SJSA1 (cell line): ENCODE data around the gene NTNG1. TPM values are rescaled to one million over a fixed set of nuclear protein-coding genes. Genes with fewer than 3 reads are reported as not detected.
"Not testable (repeated sequence)": the region's sequence is repeated elsewhere in the genome, so short reads cannot be mapped to it uniquely, and the experiment has no call there.

ENCODE experiments used
- DNase-seq, 2 experiments: peaks; one replicate each; pipeline ENCODE4 v3.0.0-alpha.2; 2015 to 2020; ENCODE audit warnings: low spot score in 2 of 2, low read depth in 1 of 2
- H3K27ac ChIP-seq: fragments of 250-450 bp; sonication (Bioruptor Pico); 2 replicates; pipeline ENCODE4 v1.5.1; 2020; ENCODE audit warnings: mild to moderate bottlenecking, moderate library complexity
- H3K27me3 ChIP-seq: fragments of 250-450 bp; sonication (Bioruptor Pico); replicated peaks from 2 replicates; pipeline ENCODE4 v1.5.1; 2020; ENCODE audit warnings: mild to moderate bottlenecking, moderate library complexity
- H3K36me3 ChIP-seq: fragments of 250-450 bp; sonication (Bioruptor Pico); 2 replicates; pipeline ENCODE4 v1.5.1; 2020; ENCODE audit warnings: mild to moderate bottlenecking
- H3K4me1 ChIP-seq: fragments of 250-450 bp; sonication (Bioruptor Pico); replicated peaks from 2 replicates; pipeline ENCODE4 v1.6.1; 2021; ENCODE audit warnings: mild to moderate bottlenecking
- H3K4me3 ChIP-seq: fragments of 250-450 bp; sonication (Bioruptor Pico); 2 replicates; pipeline ENCODE4 v1.5.1; 2020; ENCODE audit warnings: mild to moderate bottlenecking
- H3K9me3 ChIP-seq: fragments of 250-450 bp; sonication (Bioruptor Pico); replicated peaks from 2 replicates; pipeline ENCODE4 v1.5.1; 2020; ENCODE audit warnings: mild to moderate bottlenecking
- total RNA-seq: library from RNA; depleted of rRNA; stranded (reverse); fragments of >200 nt; shearing (Covaris generic); gene quantifications from 2 replicates; pipeline ENCODE4 v1.2.3, GENCODE V29; 2014; rRNA removed

The NTNG1 gene
- not detected in 2 replicates for total RNA-seq

DNA sequence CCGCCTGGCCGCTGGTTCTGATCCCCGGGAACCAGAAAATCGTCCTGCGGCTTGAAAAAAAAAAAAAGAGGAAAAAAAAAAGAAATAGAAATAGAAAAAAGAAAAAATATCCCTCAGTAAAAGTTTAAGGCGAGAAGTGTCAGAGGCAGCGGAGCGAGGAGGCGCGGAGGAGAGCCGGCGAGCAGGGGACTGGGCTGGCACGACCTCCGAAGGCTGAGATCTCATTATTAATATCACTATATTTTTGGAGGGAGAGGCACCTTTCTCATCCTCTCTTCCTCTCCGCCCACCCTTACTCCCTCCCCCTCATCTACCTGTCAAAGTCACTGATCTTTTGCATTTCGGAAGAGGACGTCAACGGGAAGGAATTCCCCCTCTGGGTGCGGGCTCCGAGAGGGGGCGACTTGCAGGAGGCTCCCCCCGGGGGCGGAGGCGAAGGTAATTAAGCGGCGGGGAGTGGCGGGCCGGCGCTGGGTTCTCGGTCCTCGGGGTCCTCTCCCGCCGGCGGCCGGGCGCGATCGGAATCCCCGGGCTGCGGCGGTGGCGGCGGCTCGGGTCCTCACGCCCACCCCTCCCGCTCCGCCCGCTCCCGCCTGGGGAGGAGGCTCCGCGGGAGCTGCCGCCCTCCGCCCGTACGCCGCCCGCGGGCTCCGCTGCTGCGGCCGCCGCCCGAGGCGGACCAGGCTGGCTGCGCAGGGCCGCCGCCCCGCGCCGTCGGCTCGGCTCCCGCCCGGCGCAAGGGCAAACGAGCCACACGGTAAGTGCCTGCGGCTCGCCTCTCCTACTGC, at the start of gene NTNG1:
NTNG1 (plus strand) TSS at position 337 of the 788 bp plus-strand sequence.
- Histone ChIP-seq H3K27me3 (peaks cover 46% of the 10 kb centered on the region), H3K4me3 (peak within 1 kb of the TSS; percentile 17), H3K9me3 (no peaks in the 10 kb centered on the region), H3K36me3 (no peaks in the 10 kb centered on the region), H3K4me1 (peaks cover 14% of the 10 kb centered on the region), H3K27ac (no peak within 1 kb of the TSS)
- peak in 1 of 2 experiments; percentile 4 for DNase-seq

DNA sequence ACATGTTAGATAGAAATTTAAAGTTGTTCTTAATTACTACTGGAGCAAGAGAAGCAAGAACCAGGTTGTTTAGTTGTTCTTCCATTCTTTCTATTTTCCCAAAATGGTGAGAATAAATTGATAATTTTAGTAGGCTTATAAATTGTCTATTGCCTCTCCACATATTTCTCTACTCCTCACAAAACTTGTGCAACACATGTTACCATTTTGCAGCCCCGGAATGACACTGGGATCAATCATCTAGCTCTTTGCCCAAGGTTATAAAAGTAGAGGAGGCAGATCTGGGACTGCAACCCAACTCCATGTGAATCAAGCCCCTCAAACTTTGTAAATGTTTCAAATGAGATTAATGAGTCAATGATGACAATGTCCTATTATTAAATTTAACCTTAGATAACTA, 49.4 kb upstream of the NTNG1 start:
- no peak overlapping the region for H3K4me3 ChIP-seq
- no peak overlapping the region for H3K27ac ChIP-seq
- H3K9me3 ChIP-seq = no peaks in the 10 kb centered on the region
- H3K27me3 ChIP-seq = no peaks in the 10 kb centered on the region
- no peak for DNase-seq
- no peaks in the 10 kb centered on the region for H3K4me1 ChIP-seq
- H3K36me3 ChIP-seq = no peaks in the 10 kb centered on the region

DNA sequence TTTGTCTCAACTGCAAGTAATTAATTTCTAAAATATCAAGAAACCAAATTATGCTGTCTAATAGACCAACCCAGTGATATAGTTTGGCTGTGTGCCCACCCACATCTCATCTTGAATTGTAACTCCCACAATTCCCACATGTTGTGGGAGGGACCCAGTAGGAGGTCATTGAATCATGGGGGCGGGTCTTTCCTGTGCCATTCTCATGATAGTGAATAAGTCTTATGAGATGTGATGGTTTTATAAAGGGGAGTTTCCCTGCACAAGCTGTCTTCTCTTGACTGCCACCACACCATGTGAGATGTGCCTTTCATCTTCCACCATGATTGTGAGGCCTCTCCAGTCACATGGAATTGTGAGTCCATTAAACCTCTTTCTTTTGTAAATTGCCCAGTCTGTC, 47.4 kb upstream of the NTNG1 start:
- not testable (repeated sequence) for H3K36me3 ChIP-seq, H3K27ac ChIP-seq, H3K4me1 ChIP-seq, H3K9me3 ChIP-seq, H3K27me3 ChIP-seq, H3K4me3 ChIP-seq, DNase-seq

DNA sequence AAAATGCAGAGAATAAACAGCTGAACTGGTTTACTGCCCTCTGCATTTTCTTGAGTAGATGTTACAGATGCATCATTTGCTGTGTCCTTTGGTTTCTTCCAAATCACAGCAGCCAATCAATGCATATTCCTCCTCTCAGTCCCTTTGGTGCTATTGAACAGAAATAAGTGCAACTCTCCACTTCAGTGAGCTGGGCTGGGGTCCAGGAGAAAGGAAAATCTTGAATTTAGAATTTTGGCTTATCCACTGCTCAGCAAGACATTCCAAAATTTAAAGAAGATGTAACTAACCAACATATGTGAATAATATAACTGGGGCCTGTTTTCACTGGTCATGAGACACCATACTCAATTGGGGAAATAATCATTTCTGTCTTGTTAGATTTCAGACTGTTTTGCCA, 45.2 kb upstream of the NTNG1 start:
- no peak overlapping the region for H3K27ac ChIP-seq
- no peaks in the 10 kb centered on the region for H3K9me3 ChIP-seq
- no peaks in the 10 kb centered on the region for H3K27me3 ChIP-seq
- no peak overlapping the region for H3K4me3 ChIP-seq
- H3K4me1 ChIP-seq = no peaks in the 10 kb centered on the region
- no peaks in the 10 kb centered on the region for H3K36me3 ChIP-seq
- DNase-seq = no peak

DNA sequence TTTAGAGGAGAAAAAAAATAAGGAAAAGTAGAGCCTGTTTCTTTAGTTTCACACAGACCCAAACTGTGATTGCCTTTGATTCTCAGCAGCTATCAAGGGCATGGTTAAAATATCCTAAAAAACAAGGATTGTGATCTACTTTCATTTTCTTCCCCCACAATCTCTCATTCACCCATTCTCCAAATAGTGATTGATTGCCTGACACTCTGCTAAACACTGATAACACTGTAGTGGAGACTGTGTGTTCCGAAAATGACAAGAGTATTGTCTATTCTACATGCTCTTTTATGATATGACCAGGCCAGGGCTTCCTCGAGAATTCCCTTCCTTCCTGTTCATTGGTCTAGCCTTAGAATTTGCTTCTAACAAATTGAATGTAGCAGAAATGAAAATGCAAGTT, 44.1 kb upstream of the NTNG1 start:
- Histone ChIP-seq H3K4me1 (no peaks in the 10 kb centered on the region), H3K4me3 (no peak overlapping the region), H3K36me3 (no peaks in the 10 kb centered on the region), H3K27me3 (no peaks in the 10 kb centered on the region), H3K9me3 (no peaks in the 10 kb centered on the region), H3K27ac (no peak overlapping the region)
- DNase-seq = no peak

DNA sequence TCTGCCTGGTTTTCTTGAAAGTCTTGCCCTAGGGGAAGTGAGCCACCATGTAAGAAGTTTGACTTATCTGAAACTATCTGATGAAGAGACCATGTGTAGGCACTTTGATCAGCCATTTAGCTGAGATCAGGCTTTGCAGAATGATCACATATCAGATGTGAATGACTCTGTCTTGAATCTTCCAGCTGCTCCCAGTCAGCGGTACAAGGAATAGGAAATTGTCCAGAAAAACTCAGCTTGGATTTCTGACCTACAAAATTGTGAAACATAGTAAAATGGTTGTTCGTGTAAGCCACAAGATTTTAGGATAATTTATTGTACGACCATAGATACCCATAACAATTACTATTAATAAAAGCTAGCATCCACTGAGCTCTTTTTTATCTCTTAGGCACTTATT, 41.9 kb upstream of the NTNG1 start:
- H3K4me1 ChIP-seq = no peaks in the 10 kb centered on the region
- no peak for DNase-seq
- H3K4me3 ChIP-seq = no peak overlapping the region
- no peaks in the 10 kb centered on the region for H3K27me3 ChIP-seq
- H3K36me3 ChIP-seq = no peaks in the 10 kb centered on the region
- no peaks in the 10 kb centered on the region for H3K9me3 ChIP-seq
- no peak overlapping the region for H3K27ac ChIP-seq

DNA sequence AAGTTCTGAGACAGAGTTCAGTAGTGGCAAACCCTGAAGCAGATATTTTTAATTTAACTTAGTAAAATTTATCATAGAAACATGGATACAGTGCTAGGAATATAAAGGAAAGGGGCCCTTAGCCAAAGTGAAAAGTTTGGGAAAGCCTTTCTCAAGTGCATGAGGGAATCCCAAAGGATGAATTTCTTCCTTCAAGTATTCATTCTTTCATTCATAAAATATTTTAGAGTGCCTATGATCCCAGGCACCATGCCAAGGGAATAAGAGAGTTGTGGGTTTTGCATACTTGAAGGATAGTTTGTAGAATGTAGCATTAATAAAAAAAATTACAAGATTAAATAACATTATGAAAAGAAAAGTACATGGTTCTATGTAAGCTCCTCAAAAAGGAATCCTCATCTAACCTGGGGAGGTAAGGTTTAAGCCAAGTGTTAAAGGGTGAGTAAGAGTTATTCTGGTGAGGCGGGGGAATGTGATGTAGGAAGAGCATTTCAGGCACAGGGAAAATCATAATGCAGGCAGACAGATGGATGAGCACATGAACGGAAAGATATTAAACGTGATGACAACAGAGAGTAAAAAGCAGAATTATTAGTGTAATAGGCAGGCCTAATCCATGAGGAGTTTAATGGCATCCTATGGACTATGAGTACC, 40.4 kb upstream of the NTNG1 start:
- Histone ChIP-seq H3K9me3 (no peaks in the 10 kb centered on the region), H3K36me3 (no peaks in the 10 kb centered on the region), H3K27me3 (no peaks in the 10 kb centered on the region), H3K4me1 (no peaks in the 10 kb centered on the region), H3K4me3 (no peak overlapping the region), H3K27ac (no peak overlapping the region)
- no peak for DNase-seq

DNA sequence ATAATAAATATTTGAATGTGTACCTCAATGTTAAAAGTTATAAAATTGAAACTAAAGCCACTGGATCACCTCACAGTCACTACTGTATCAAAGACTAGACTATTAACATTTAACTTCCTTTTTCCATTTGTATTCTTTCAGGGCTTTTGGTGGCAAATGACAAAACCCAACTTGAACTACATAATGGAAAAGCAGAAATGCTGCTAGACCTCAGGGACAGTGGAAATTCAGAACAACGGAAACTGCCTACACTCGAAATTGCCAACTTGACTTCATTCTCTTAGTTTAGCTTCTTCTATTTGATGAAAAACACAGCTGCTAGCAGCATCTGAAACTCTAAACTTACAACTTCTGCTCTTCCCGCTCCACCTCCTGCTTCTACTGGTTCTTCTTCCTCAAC, 34.9 kb upstream of the NTNG1 start:
- no peak overlapping the region for H3K27ac ChIP-seq
- no peaks in the 10 kb centered on the region for H3K4me1 ChIP-seq
- no peak overlapping the region for H3K4me3 ChIP-seq
- no peaks in the 10 kb centered on the region for H3K9me3 ChIP-seq
- DNase-seq = no peak
- no peaks in the 10 kb centered on the region for H3K27me3 ChIP-seq
- H3K36me3 ChIP-seq = no peaks in the 10 kb centered on the region

DNA sequence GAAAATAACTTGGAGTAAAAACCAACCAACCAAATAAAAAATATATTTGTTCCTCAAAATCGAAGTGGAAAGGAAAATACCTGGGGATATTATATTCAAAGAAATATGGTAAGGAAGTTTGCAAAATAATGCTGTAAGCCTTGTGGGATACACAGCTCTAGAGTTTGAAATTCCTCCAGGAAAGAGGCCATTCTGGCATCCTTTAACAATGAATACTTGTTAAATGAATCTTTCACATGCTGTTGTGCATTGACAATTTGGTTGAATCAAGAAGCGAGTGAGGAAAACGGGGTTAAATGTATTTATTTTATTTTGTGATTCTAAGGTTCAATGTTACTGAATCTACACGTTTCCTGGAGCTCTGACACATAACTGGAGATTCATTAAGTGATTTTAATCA, 30.5 kb upstream of the NTNG1 start:
- no peak overlapping the region for H3K27ac ChIP-seq
- no peaks in the 10 kb centered on the region for H3K4me1 ChIP-seq
- H3K27me3 ChIP-seq = no peaks in the 10 kb centered on the region
- H3K36me3 ChIP-seq = no peaks in the 10 kb centered on the region
- DNase-seq = no peak
- H3K4me3 ChIP-seq = no peak overlapping the region
- H3K9me3 ChIP-seq = no peaks in the 10 kb centered on the region

DNA sequence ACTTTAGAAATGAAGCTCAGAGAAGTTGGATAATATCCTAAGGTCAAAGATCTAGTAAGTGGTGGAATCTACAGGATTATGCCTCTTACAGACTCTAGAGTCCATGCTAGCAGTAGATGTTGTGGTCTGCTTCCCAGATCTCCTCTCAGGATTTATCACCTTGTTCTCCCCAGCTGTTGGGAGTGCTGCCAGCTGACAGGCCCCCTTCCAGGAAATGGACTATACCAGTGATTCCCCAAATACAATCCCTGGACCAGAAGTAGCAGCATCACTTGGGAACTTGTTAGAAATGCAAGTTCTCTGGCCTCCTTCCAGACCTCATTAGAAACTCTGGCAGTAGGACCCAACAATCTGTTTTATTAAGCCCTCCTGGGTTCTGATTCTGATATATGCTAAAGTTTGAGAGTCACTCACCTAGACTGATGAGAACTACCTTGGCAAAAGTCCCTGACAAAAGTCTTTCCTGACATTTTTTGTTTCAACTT, 24.5 kb upstream of the NTNG1 start:
- H3K4me3 ChIP-seq = no peak overlapping the region
- no peaks in the 10 kb centered on the region for H3K9me3 ChIP-seq
- no peaks in the 10 kb centered on the region for H3K36me3 ChIP-seq
- H3K4me1 ChIP-seq = no peaks in the 10 kb centered on the region
- no peaks in the 10 kb centered on the region for H3K27me3 ChIP-seq
- H3K27ac ChIP-seq = no peak overlapping the region
- no peak for DNase-seq

DNA sequence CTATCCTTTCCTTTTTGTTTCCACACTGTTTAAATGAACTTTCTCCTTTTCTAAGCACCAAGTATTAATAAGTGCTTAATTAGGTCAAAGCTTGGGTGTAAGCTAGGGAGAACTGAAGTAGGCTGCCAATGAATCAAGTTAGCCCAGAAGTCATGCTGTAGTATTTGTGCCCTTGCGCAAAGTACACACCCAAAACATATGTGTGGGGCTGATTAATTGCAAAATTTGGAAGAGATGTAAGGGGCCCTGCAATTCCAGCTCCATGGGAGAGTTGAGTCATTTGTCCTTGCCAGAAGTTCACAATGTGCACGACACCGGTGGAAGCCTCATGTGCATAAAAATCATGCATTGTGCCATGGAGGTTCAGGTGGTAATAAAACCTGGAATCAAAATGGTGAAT, 18.6 kb upstream of the NTNG1 start:
- DNase-seq = no peak
- Histone ChIP-seq H3K36me3 (no peaks in the 10 kb centered on the region), H3K27ac (no peak overlapping the region), H3K27me3 (no peaks in the 10 kb centered on the region), H3K9me3 (no peaks in the 10 kb centered on the region), H3K4me1 (no peaks in the 10 kb centered on the region), H3K4me3 (no peak overlapping the region)

DNA sequence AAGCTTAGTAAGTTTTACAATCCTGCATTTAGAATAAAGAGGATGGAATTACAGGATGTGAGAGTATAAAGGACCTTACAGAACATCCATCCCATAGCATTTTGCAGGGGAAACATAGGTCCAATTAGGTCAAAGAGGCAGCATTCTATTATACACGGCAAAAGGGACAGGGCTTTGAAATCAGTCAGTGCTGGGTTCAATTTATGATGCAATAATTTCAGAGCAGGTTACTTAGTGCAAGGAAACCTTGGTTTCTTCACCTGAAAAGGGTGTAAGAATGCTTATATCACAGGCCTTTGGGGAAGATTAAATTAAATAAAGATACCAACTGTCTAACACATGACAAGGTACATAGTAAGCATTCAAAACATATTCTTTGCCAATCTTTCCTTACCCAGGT, 17.1 kb upstream of the NTNG1 start:
- H3K27me3 ChIP-seq = no peaks in the 10 kb centered on the region
- H3K4me3 ChIP-seq = no peak overlapping the region
- H3K9me3 ChIP-seq = no peaks in the 10 kb centered on the region
- DNase-seq = no peak
- no peak overlapping the region for H3K27ac ChIP-seq
- H3K4me1 ChIP-seq = no peaks in the 10 kb centered on the region
- no peaks in the 10 kb centered on the region for H3K36me3 ChIP-seq

DNA sequence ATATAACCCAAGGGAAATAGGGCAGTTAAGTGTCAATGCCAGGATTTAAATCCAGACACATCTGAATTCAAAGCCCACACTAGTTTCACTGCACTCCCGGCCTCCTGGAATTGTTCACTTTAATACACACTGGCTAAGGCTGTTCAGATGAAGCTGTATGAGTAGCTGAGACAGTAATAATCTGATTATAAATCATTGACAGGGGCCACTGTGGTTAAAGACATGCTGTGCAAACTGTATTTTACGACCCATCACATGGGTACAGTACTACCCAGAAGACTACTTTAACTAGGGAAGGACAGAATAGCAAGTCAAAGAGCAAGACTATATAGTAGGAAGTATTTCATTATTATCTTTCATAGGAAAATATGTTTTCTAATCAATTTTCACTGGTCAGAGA, 16.1 kb upstream of the NTNG1 start:
- Histone ChIP-seq H3K4me3 (no peak overlapping the region), H3K27ac (no peak overlapping the region), H3K9me3 (no peaks in the 10 kb centered on the region), H3K36me3 (no peaks in the 10 kb centered on the region), H3K27me3 (no peaks in the 10 kb centered on the region), H3K4me1 (no peaks in the 10 kb centered on the region)
- no peak for DNase-seq

DNA sequence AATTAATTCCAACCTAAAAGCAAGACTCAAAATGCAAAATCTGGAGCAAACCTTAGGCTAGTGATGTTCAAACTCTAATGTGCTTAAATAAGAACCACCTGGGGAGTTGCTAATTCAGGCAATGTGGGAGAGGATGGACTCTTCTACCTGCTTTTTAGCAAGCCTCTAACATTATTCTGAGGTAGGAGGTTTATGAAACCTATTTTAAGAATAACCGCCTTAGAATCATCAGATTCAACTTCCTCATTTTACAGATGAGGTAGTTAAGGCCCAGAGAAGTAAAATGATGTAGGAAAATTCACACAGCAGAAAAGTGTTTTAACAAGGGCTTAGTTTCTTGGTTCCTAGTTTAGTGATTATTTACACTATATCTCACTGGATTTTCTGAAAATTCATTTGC, 8.6 kb upstream of the NTNG1 start:
- no peaks in the 10 kb centered on the region for H3K4me1 ChIP-seq
- no peaks in the 10 kb centered on the region for H3K36me3 ChIP-seq
- no peak overlapping the region for H3K27ac ChIP-seq
- no peaks in the 10 kb centered on the region for H3K9me3 ChIP-seq
- no peaks in the 10 kb centered on the region for H3K27me3 ChIP-seq
- H3K4me3 ChIP-seq = no peak overlapping the region
- DNase-seq = no peak
